Lower leg skin (tissue), 4 donors: ENCODE results near the gene TMEM235. TPM values are rescaled to one million over a fixed set of nuclear protein-coding genes. Genes with fewer than 3 reads are reported as not detected.

Experiments used
- DNase-seq, 2 donors: peaks; one replicate each; pipeline ENCODE4 v3.0.0-alpha.2; 2019; ENCODE audit warnings: low spot score in 2 of 2
- H3K4me3 ChIP-seq: fragments of 200-600 bp; sonication (generic); 2 replicates; pipeline ENCODE4 v1.5.1; 2017; ENCODE audit warnings: mild to moderate bottlenecking, low read depth; ENCODE audit not compliant: poor library complexity, severe bottlenecking
- CTCF ChIP-seq, 3 donors: fragments of 450-650 bp; IDR thresholded peaks; one replicate each; pipeline ENCODE4 v1.5.1; 2016; ENCODE audit warnings: antibody characterized with exemption in 3 of 3, mild to moderate bottlenecking in 3 of 3, moderate library complexity in 2 of 3
- POLR2A ChIP-seq, 2 donors: fragments of 450-650 bp; IDR thresholded peaks; one replicate each; pipeline ENCODE4 v1.6.1; 2016 to 2017; ENCODE audit warnings: antibody characterized with exemption in 2 of 2, mild to moderate bottlenecking in 1 of 2, moderate library complexity in 1 of 2
- WGBS, 2 donors: methylation state at CpG; one replicate each; pipeline ENCODE4 v1.1.5; 2018; 5-methylcytosine and 5-hydroxymethylcytosine counted together
- intact Hi-C: fragments of 100-400 bp; cut with DNase I; formaldehyde crosslinking; loops from one replicate; pipeline ENCODE4 v1.15.0; 2023; ENCODE audit warnings: low total_unique reads
- total RNA-seq, 4 donors: library from RNA; depleted of rRNA; stranded (reverse); fragments of >200 nt; gene quantifications; one replicate each; pipeline ENCODE4 v1.1.0, GENCODE V29; 2016

The TMEM235 gene
- total RNA-seq, 4 donors from 2014 or later: not detected

GRCh38 chr17:78284146-78284545, 52.7 kb downstream of the TMEM235 start:
- 75 to 78% methylated on average over 10 of the region's 10 CpGs for WGBS, 2 donors
- no peak for DNase-seq
- H3K4me3 ChIP-seq: no peak overlapping the region
- TF ChIP-seq POLR2A (IDR thresholded peaks at IDR 0.05): no peak
- intact Hi-C loops: no loop called here

DNA sequence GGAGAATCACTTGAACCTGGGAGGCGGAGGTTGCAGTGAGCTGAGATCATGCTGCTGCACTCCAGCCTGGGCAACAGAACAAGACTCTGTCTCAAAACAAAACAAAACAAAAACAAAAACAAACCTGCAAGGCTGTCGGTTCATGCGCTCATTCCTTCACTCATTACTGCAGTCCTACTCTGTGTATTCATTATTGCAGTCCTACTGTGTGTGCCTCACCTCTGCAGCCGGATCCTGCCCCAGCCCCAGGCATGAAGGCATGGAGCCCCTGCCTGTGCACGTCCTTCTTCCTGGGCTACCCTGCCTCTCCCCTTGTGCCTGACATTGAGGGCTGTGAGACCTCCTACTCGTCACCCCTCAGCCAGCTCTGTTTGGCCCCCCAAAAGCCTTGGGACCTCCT, 57.6 kb downstream of the TMEM235 start:
- no peak for DNase-seq
- TF ChIP-seq CTCF (IDR thresholded peaks at IDR 0.05) (no peak), POLR2A (IDR thresholded peaks at IDR 0.05) (no peak)
- 68 to 81% methylated on average over 6 of the region's 6 CpGs for WGBS, 2 donors
- intact Hi-C loops: no loop called here
- H3K4me3 ChIP-seq: no peak overlapping the region

DNA sequence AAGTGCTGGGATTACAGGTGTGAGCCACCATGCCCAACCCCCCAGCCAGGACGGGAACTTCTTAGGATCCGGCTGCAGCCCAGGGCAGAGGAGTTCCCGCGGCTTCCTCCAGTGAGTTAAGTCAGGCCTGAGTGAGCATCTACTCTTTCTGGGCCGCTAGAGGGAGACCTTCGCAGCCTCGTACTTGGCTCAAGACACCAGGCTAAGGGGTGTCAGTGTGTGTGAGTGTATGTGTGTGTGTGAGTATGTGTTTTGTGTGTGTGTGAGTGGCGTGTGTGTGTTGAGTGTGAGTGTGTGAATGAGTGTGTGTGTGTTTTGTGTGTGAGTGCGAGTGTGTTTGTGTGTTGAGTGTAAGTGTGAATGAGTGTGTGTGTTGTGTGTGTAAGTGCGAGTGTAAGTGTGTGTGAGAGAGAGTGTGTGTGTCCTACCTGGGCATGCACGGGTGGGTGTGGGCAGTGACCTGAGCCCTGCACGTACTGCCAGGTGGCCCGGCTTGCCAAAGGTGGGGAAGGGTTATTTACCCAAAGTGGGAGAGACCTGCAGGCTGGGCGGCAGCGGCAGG, 58.5 kb downstream of the TMEM235 start:
- intact Hi-C loops: loop anchor here (5.0 kb wide), 1 partner anchor 132 kb away; no protein-coding TSS in a partner anchor
- peak; percentile 68 to 94 for DNase-seq
- TF ChIP-seq POLR2A (IDR thresholded peaks at IDR 0.05) (no peak), CTCF (IDR thresholded peaks at IDR 0.05) (peak in 1 of 3 donors; percentile 93)
- 28 to 29% methylated on average over 14 to 15 of the region's 15 CpGs for WGBS, 2 donors
- H3K4me3 ChIP-seq: no peak overlapping the region

Other genes with a start within 250 kb of the TMEM235 start
- 10 to 100 TPM; 31.6 to 44.8 (median 39.0) TPM for gene TMC6, start 102.9 kb upstream of the TMEM235 start, total RNA-seq
- gene TMC8, start 100.9 kb upstream of the TMEM235 start, total RNA-seq: 1 to 10 TPM; 1.5 to 2.7 (median 1.7) TPM
- gene C17orf99, start 85.2 kb upstream of the TMEM235 start, total RNA-seq: 1 to 10 TPM in 1 of 4 donors, under 1 TPM in 3; 0.42 to 1.6 (median 0.62) TPM
- gene SYNGR2, start 63.0 kb upstream of the TMEM235 start, total RNA-seq: 100 to 1,000 TPM in 3 of 4 donors, 10 to 100 TPM in 1; 97.9 to 169 (median 144) TPM
- 1 to 10 TPM; 1.7 to 4.1 (median 2.9) TPM for gene TK1, start 44.6 kb upstream of the TMEM235 start, total RNA-seq
- gene AFMID, start 44.3 kb upstream of the TMEM235 start, total RNA-seq: 10 to 100 TPM; 41.4 to 77.7 (median 59.7) TPM
- gene BIRC5, start 17.4 kb upstream of the TMEM235 start, total RNA-seq: 1 to 10 TPM; 1.8 to 6.7 (median 3.9) TPM
- gene SOCS3, start 128.4 kb downstream of the TMEM235 start, total RNA-seq: 10 to 100 TPM; 12.5 to 45.0 (median 13.0) TPM
- 10 to 100 TPM; 30.4 to 40.3 (median 39.9) TPM for gene PGS1, start 147.0 kb downstream of the TMEM235 start, total RNA-seq